GM20431 (cell line): ENCODE data around the gene NPLOC4.
"Not testable (repeated sequence)": the region's sequence is repeated elsewhere in the genome, so short reads cannot be mapped to it uniquely, and the experiment has no call there.

Experiments
- in situ Hi-C: fragments of 300-500 bp; cut with MseI, MboI; formaldehyde crosslinking; loops from one replicate; pipeline ENCODE4 v1.15.0; 2020; ENCODE audit warnings: low sequenced_read_pairs; ENCODE audit not compliant: unreplicated experiment

NPLOC4 gene

GRCh38 chr17:81636505-81637288, at the start of gene NPLOC4, which contains the start of gene TSPAN10:
Gene NPLOC4 (minus strand): TSS chr17:81637112. CDS start chr17:81636930, 182 bp downstream.
Gene TSPAN10 (plus strand): TSS chr17:81637196. CDS start chr17:81642413, 5,217 bp downstream.
- in situ Hi-C loops: no loop called here

GRCh38 chr17:81686614-81687013, 49.7 kb upstream of the NPLOC4 start:
- in situ Hi-C loops: no loop called here

- in situ Hi-C loops: no loop called here
Measured at GRCh38 chr17:81685108-81685507, 48.2 kb upstream of the NPLOC4 start.

GRCh38 chr17:81684442-81684911, 47.6 kb upstream of the NPLOC4 start:
- in situ Hi-C loops: no loop called here

- in situ Hi-C loops: no loop called here
Measured at GRCh38 chr17:81683584-81684441, 46.9 kb upstream of the NPLOC4 start, which contains the start of the genes ARL16 and HGS. Gene ARL16 (minus strand): TSS chr17:81683797. CDS start chr17:81683753, 44 bp downstream. Gene HGS (plus strand): TSS chr17:81684011. CDS start chr17:81684067, 56 bp downstream.

GRCh38 chr17:81683208-81683583, 46.3 kb upstream of the NPLOC4 start:
- in situ Hi-C loops: no loop called here

GRCh38 chr17:81682565-81683207, 45.8 kb upstream of the NPLOC4 start:
- in situ Hi-C loops: no loop called here

- in situ Hi-C loops: no loop called here
Measured at GRCh38 chr17:81681672-81682071, 44.8 kb upstream of the NPLOC4 start.

- in situ Hi-C loops: no loop called here
Measured at GRCh38 chr17:81680150-81680549, 43.2 kb upstream of the NPLOC4 start.

- in situ Hi-C loops: no loop called here
Measured at GRCh38 chr17:81676906-81677305, 40.0 kb upstream of the NPLOC4 start.

GRCh38 chr17:81675515-81676221, 38.8 kb upstream of the NPLOC4 start:
- in situ Hi-C loops: not testable (repeated sequence)

- in situ Hi-C loops: no loop called here
Measured at GRCh38 chr17:81673561-81674258, 36.8 kb upstream of the NPLOC4 start.

GRCh38 chr17:81672954-81673353, 36.0 kb upstream of the NPLOC4 start:
- in situ Hi-C loops: no loop called here

GRCh38 chr17:81672504-81672903, 35.6 kb upstream of the NPLOC4 start:
- in situ Hi-C loops: no loop called here

GRCh38 chr17:81667754-81668153, 30.8 kb upstream of the NPLOC4 start:
- in situ Hi-C loops: no loop called here

GRCh38 chr17:81666342-81667191, 29.7 kb upstream of the NPLOC4 start, which contains the start of the genes CCDC137 and OXLD1:
Gene CCDC137 (plus strand): TSS chr17:81666737. CDS start chr17:81666767, 30 bp downstream.
Gene OXLD1 (minus strand): TSS chr17:81666605. CDS start chr17:81666577, 28 bp downstream.
- in situ Hi-C loops: no loop called here

GRCh38 chr17:81666092-81666341, 29.1 kb upstream of the NPLOC4 start:
- in situ Hi-C loops: no loop called here
